Measurements from ENCODE around the gene PARL. TPM values are rescaled to one million over a fixed set of nuclear protein-coding genes. Genes with fewer than 3 reads are reported as not detected.

The PARL gene
- total and polyA plus RNA-seq, 9 of the 15 experiments (the other 6 are each of a cell fraction or from before 2014, with no cell fraction given): 39.5 to 82.4 (median 57.4) TPM

DNA sequence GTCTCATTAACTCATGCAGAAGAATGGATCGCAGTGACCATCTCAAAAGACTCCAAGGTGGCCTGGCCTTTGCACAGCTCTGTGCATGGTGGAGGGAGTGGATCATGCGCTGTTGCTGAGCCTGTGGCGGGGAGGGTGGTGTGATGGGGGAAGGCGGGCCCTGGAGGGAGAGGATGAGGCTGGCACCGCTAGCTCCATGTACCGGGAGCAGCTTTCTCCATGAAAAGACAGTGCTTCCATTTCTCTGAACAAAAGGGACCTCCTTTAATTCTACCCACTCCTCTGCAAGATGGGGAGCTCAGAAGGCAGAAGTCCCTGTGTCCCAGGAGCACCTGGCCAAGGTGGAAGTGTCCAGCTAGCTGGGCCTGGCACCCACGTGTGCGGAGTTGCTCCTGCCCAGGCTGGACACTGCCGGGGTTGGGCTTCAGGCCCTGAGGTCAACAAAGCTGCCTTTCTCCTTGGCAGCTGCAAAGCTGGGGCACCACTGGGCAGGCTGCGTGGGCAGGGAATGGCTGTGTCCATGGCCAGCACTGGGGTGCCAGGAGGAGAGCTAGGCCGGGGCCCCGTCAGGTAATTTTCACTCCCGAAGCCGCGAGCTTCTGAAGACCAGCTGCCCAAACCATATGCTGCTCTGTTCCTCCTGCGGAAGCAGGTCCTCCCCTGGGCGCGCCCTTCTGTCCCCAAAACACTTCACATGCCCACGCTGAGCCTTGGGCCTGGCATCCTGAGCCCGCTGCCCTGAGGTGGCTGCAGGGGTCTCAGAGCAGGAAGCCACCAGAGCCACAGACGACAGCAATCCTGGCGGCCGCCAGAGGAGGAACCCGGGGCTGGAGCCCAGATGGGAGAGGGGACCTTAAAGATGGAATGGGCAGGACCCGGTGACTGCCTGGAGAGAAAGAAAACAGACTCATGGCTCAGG, 65.7 kb downstream of the PARL start:
- no peaks in the 10 kb centered on the region for H3K9me3 ChIP-seq (replicated peaks; ENCODE audit: control insufficient read depth, insufficient read depth, low read depth, low read length)
- H3K36me3 ChIP-seq (ENCODE audit: control insufficient read depth, insufficient read depth, low read length): no peaks in the 10 kb centered on the region
- H3K4me1 ChIP-seq (replicated peaks in 1 of 2; ENCODE audit: control insufficient read depth in 2 of 2, insufficient read depth in 2 of 2, low read length in 2 of 2): peaks cover 0 to 4% of the 10 kb centered on the region in 2 experiments; a peak in 2 of 5 replicates
- intact Hi-C loops (cut with micrococcal nuclease) (no loop called here), in situ Hi-C loops (cut with MboI) (no loop called here)
- H3K4me2 ChIP-seq (ENCODE audit: insufficient read depth, low read length): no peak overlapping the region
- H3K27me3 ChIP-seq (ENCODE audit: control insufficient read depth in 2 of 2, insufficient read depth in 2 of 2, low read length in 2 of 2): no peaks in the 10 kb centered on the region
- TF ChIP-seq GTF2E2 (tag; IDR thresholded peaks at IDR 0.05) (no peak), TEAD4 (IDR thresholded peaks at IDR 0.05; ENCODE audit: low read length) (no peak), TEAD4 (CRISPR knock-in tag; IDR thresholded peaks at IDR 0.05; ENCODE audit: borderline replicate concordance) (no peak), ZNF75A (CRISPR knock-in tag; IDR thresholded peaks at IDR 0.05) (no peak), NBN (IDR thresholded peaks at IDR 0.05; ENCODE audit: low read depth) (no peak), NR3C1 (CRISPR knock-in tag; IDR thresholded peaks at IDR 0.05) (no peak), ZNF239 (CRISPR knock-in tag; IDR thresholded peaks at IDR 0.05) (no peak)
- TF ChIP-seq, protein P1, sequence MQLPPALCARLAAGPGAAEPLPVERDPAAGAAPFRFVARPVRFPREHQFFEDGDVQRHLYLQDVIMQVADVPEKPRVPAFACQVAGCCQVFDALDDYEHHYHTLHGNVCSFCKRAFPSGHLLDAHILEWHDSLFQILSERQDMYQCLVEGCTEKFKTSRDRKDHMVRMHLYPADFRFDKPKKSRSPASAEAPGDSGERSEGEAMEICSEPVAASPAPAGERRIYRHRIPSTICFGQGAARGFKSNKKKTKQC (CRISPR knock-in tag; IDR thresholded peaks at IDR 0.05): no peak
- H3K4me3 ChIP-seq: no peak overlapping the region
- no peak overlapping the region for H3K27ac ChIP-seq (ENCODE audit: extremely low read depth, low read depth, low read length)
- CTCF ChIA-PET (ENCODE audit: low intra/inter-chr PET ratio): no interaction called here
- POLR2A ChIA-PET: no interaction called here
- no peak overlapping the region; a peak in 2 of 4 replicates for H3K9ac ChIP-seq (ENCODE audit: insufficient read depth in 1 of 2, low read depth in 2 of 2, low read length in 2 of 2)
- peaks cover 5% of the 10 kb centered on the region for H3K9me1 ChIP-seq (ENCODE audit: control insufficient read depth, insufficient read depth, low read length)
- FAIRE-seq (no peak), DNase-seq (ENCODE audit: extremely low read depth in 1 of 4, low spot score in 3 of 4) (no peak), ATAC-seq (no peak)
- no peaks in the 10 kb centered on the region for H4K20me1 ChIP-seq (replicated peaks; ENCODE audit: control insufficient read depth, insufficient read depth, low read length)
- no peaks in the 10 kb centered on the region for H3K79me2 ChIP-seq (ENCODE audit: control insufficient read depth, insufficient read depth, low read length)
- no peak overlapping the region for H2AFZ ChIP-seq (ENCODE audit: low read depth, low read length)
- 86% methylated on average over 22 of the region's 25 CpGs for WGBS (ENCODE audit: insufficient coverage, low coverage, missing lambda C conversion rate)
- no TSS peak for BruUV-seq (replicated peaks)
